ENCODE data around the gene CASQ2.

Gene CASQ2

DNA sequence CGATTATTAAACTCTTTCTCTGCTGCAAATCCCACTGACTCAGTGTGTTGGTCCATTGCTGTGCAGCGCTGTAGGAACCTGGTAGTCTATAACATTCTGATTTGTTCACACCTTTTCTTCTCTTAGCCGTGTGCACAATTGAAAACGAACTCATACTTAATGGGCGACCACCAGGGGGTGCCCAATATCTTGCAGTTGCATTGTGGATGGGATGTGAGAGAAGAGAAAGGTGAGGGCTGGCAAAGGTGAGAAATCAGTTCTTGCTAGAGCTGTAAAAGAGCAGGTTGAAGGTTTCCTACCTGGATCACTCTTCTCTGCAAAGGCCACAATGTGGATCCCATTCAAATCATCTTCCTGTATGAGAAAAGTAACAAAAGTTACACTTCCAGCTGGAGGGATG is 51.0 kb downstream of the CASQ2 start:
- Histone ChIP-seq H3K27ac (ENCODE audit: insufficient read depth in 1 of 2, low read depth in 1 of 2, low read length in 2 of 2, poor library complexity in 1 of 2, severe bottlenecking in 2 of 2) (no peak overlapping the region), H3K9me3 (ENCODE audit: control extremely low read depth in 1 of 5, control insufficient read depth in 4 of 5, insufficient read depth in 2 of 5, low read depth in 1 of 5, low read length in 4 of 5) (no peaks in the 10 kb centered on the region), H3K36me3 (ENCODE audit: control insufficient read depth in 4 of 4, insufficient read depth in 4 of 4, low read length in 3 of 4) (no peaks in the 10 kb centered on the region), H3K4me3 (ENCODE audit: control insufficient read depth in 1 of 7, extremely low read depth in 1 of 7, insufficient read depth in 4 of 7, low read depth in 2 of 7, low read length in 6 of 7) (no peak overlapping the region), H3K27me3 (replicated peaks in 2 of 5; ENCODE audit: control insufficient read depth in 4 of 5, insufficient read depth in 5 of 5, low read length in 4 of 5) (no peaks in the 10 kb centered on the region), H3K4me1 (ENCODE audit: control extremely low read depth in 1 of 4, control insufficient read depth in 4 of 4, insufficient read depth in 4 of 4, low read length in 3 of 4) (no peaks in the 10 kb centered on the region)
- 100% methylated on average over 2 of the region's 5 CpGs for WGBS (ENCODE audit: insufficient coverage)
- ChIA-PET POLR2A (no interaction called here), CTCF (interaction anchor here (0.7 to 2.2 kb wide), 13 partner anchors 9 to 302 kb away, joined by 3 to 12 read pairs (median 4); no protein-coding TSS in a partner anchor)
- DNase-seq: peak; percentile 37 to 61 (median 58)

DNA sequence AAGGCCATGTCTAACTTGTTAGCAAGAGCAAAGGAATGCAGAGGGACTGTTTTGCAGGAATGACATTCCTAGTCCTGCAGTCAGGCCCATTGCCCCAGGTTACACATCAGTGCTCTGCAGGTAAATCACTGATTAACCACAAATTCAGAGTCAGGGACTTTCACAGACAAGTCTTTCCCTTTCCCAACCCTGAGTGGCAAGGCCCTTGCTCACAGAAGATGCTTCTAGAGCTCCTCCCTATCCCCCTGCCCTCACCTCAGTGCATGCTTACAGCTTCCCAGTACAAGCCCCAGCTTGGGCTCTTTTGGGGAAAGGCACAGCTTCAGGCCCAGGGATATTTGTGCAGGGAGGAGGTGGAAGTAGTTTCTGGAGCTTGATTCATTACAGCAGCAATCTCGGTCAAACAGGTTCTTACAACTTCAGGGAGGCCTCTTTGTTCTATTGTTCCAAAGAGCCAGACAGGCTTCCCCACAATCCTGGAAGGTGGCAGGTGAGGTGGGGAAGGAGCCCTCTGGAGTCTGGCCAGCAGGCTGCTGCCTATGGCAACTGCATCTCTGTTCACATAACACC is 53.9 kb downstream of the CASQ2 start:
- DNase-seq: no peak
- H3K4me1 ChIP-seq (ENCODE audit: control extremely low read depth in 1 of 4, control insufficient read depth in 4 of 4, insufficient read depth in 4 of 4, low read length in 3 of 4): no peaks in the 10 kb centered on the region
- WGBS (ENCODE audit: insufficient coverage): no CpG with 5 or more reads among the region's 1 CpG
- H3K27ac ChIP-seq (ENCODE audit: insufficient read depth in 1 of 2, low read depth in 1 of 2, low read length in 2 of 2, poor library complexity in 1 of 2, severe bottlenecking in 2 of 2): no peak overlapping the region
- POLR2A ChIA-PET: no interaction called here
- H3K36me3 ChIP-seq (ENCODE audit: control insufficient read depth in 4 of 4, insufficient read depth in 4 of 4, low read length in 3 of 4): no peaks in the 10 kb centered on the region
- CTCF ChIA-PET: interaction anchor here (1.0 to 3.5 kb wide), 6 partner anchors 10 to 106 kb away, joined by 3 to 15 read pairs (median 3); no protein-coding TSS in a partner anchor
- H3K9me3 ChIP-seq (ENCODE audit: control extremely low read depth in 1 of 5, control insufficient read depth in 4 of 5, insufficient read depth in 2 of 5, low read depth in 1 of 5, low read length in 4 of 5): no peaks in the 10 kb centered on the region
- H3K4me3 ChIP-seq (ENCODE audit: control insufficient read depth in 1 of 7, extremely low read depth in 1 of 7, insufficient read depth in 4 of 7, low read depth in 2 of 7, low read length in 6 of 7): no peak overlapping the region
- H3K27me3 ChIP-seq (replicated peaks in 2 of 5; ENCODE audit: control insufficient read depth in 4 of 5, insufficient read depth in 5 of 5, low read length in 4 of 5): no peaks in the 10 kb centered on the region

- H3K36me3 ChIP-seq (ENCODE audit: control insufficient read depth in 4 of 4, insufficient read depth in 4 of 4, low read length in 3 of 4): no peaks in the 10 kb centered on the region
- 96% methylated on average over 3 of the region's 5 CpGs for WGBS (ENCODE audit: insufficient coverage)
- H3K4me3 ChIP-seq (ENCODE audit: control insufficient read depth in 1 of 7, extremely low read depth in 1 of 7, insufficient read depth in 4 of 7, low read depth in 2 of 7, low read length in 6 of 7): no peak overlapping the region
- POLR2A ChIA-PET: no interaction called here
- CTCF ChIA-PET: interaction anchor here (1.0 to 3.5 kb wide), 5 partner anchors 9 to 270 kb away, joined by 3 to 15 read pairs (median 4); no protein-coding TSS in a partner anchor
- DNase-seq: no peak
- H3K9me3 ChIP-seq (ENCODE audit: control extremely low read depth in 1 of 5, control insufficient read depth in 4 of 5, insufficient read depth in 2 of 5, low read depth in 1 of 5, low read length in 4 of 5): no peaks in the 10 kb centered on the region
- no peaks in the 10 kb centered on the region for H3K27me3 ChIP-seq (replicated peaks in 2 of 5; ENCODE audit: control insufficient read depth in 4 of 5, insufficient read depth in 5 of 5, low read length in 4 of 5)
- no peaks in the 10 kb centered on the region for H3K4me1 ChIP-seq (ENCODE audit: control extremely low read depth in 1 of 4, control insufficient read depth in 4 of 4, insufficient read depth in 4 of 4, low read length in 3 of 4)
- H3K27ac ChIP-seq (ENCODE audit: insufficient read depth in 1 of 2, low read depth in 1 of 2, low read length in 2 of 2, poor library complexity in 1 of 2, severe bottlenecking in 2 of 2): no peak overlapping the region
These were observed 54.6 kb downstream of the CASQ2 start for GRCh38 chr1:115713906-115714305.

DNA sequence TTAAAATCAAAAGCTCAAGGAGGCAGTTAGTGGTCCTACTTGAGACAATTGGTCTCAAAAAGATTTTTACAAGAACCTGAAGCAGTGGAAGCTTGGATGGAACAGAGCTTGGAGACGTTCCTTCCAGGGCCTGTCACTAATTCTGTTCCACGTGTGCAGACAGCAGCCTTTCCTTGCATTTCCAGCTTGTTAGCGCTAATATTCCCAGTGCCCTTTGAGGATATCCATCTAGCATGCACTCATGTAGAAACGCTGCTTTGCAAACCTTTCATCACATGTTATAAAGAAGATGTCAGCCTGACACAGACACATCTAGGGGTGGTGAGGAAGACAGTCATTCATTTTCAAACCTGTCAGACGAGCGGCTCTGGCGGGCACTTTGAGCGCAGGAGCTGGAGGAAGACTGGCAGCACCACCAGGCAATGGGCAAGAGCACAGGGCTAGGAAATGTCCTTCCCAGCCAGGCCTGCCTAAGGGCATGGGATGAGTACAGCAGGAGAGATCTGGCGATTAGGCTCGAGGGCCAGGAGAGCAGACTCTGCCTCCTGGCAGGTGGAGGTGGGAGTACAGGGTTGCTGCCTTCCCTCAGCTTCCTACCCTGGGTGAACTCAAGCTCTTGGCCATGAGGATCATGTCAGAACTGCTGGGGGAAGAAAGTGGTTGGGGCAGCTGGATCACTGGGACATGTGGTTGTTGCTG is 55.5 kb downstream of the CASQ2 start:
- H3K4me3 ChIP-seq (ENCODE audit: control insufficient read depth in 1 of 7, extremely low read depth in 1 of 7, insufficient read depth in 4 of 7, low read depth in 2 of 7, low read length in 6 of 7): no peak overlapping the region
- ChIA-PET POLR2A (no interaction called here), CTCF (interaction anchor here (0.5 to 3.5 kb wide), 9 partner anchors 8 to 271 kb away, joined by 3 to 15 read pairs (median 4); no protein-coding TSS in a partner anchor)
- H3K4me1 ChIP-seq (ENCODE audit: control extremely low read depth in 1 of 4, control insufficient read depth in 4 of 4, insufficient read depth in 4 of 4, low read length in 3 of 4): no peaks in the 10 kb centered on the region
- H3K27ac ChIP-seq (ENCODE audit: insufficient read depth in 1 of 2, low read depth in 1 of 2, low read length in 2 of 2, poor library complexity in 1 of 2, severe bottlenecking in 2 of 2): no peak overlapping the region
- no peaks in the 10 kb centered on the region for H3K36me3 ChIP-seq (ENCODE audit: control insufficient read depth in 4 of 4, insufficient read depth in 4 of 4, low read length in 3 of 4)
- H3K27me3 ChIP-seq (replicated peaks in 2 of 5; ENCODE audit: control insufficient read depth in 4 of 5, insufficient read depth in 5 of 5, low read length in 4 of 5): no peaks in the 10 kb centered on the region
- 93% methylated on average over 10 of the region's 10 CpGs for WGBS (ENCODE audit: insufficient coverage)
- no peak for DNase-seq
- no peaks in the 10 kb centered on the region for H3K9me3 ChIP-seq (ENCODE audit: control extremely low read depth in 1 of 5, control insufficient read depth in 4 of 5, insufficient read depth in 2 of 5, low read depth in 1 of 5, low read length in 4 of 5)

- CTCF ChIA-PET: interaction anchor here (0.9 to 2.6 kb wide), 4 partner anchors 8 to 270 kb away, joined by 3 to 10 read pairs (median 4); no protein-coding TSS in a partner anchor
These were observed 57.5 kb downstream of the CASQ2 start for GRCh38 chr1:115710859-115711624.

GRCh38 chr1:115706587-115707425 is 61.7 kb downstream of the CASQ2 start:
- POLR2A ChIA-PET: interaction anchor here (0.6 kb wide), 1 partner anchor 287 kb away, joined by 3 read pairs; no protein-coding TSS in a partner anchor
- DNase-seq: peak; percentile 43 to 76 (median 71)
- Histone ChIP-seq H3K27me3 (replicated peaks in 2 of 5; ENCODE audit: control insufficient read depth in 4 of 5, insufficient read depth in 5 of 5, low read length in 4 of 5) (no peaks in the 10 kb centered on the region), H3K27ac (ENCODE audit: insufficient read depth in 1 of 2, low read depth in 1 of 2, low read length in 2 of 2, poor library complexity in 1 of 2, severe bottlenecking in 2 of 2) (no peak overlapping the region), H3K4me3 (ENCODE audit: control insufficient read depth in 1 of 7, extremely low read depth in 1 of 7, insufficient read depth in 4 of 7, low read depth in 2 of 7, low read length in 6 of 7) (no peak overlapping the region), H3K36me3 (ENCODE audit: control insufficient read depth in 4 of 4, insufficient read depth in 4 of 4, low read length in 3 of 4) (no peaks in the 10 kb centered on the region), H3K9me3 (ENCODE audit: control extremely low read depth in 1 of 5, control insufficient read depth in 4 of 5, insufficient read depth in 2 of 5, low read depth in 1 of 5, low read length in 4 of 5) (no peaks in the 10 kb centered on the region), H3K4me1 (ENCODE audit: control extremely low read depth in 1 of 4, control insufficient read depth in 4 of 4, insufficient read depth in 4 of 4, low read length in 3 of 4) (no peaks in the 10 kb centered on the region)
- WGBS (ENCODE audit: insufficient coverage): 64% methylated on average over 2 of the region's 8 CpGs
- CTCF ChIA-PET: interaction anchor here (0.6 to 5.1 kb wide), 29 partner anchors 8 to 1089 kb away, joined by 3 to 46 read pairs (median 4); no protein-coding TSS in a partner anchor

More at GRCh38 chr1:115710859-115711624, 57.5 kb downstream of the CASQ2 start:
- Histone ChIP-seq H3K36me3 (ENCODE audit: control insufficient read depth in 4 of 4, insufficient read depth in 4 of 4, low read length in 3 of 4) (no peaks in the 10 kb centered on the region), H3K27ac (ENCODE audit: insufficient read depth in 1 of 2, low read depth in 1 of 2, low read length in 2 of 2, poor library complexity in 1 of 2, severe bottlenecking in 2 of 2) (no peak overlapping the region), H3K27me3 (replicated peaks in 2 of 5; ENCODE audit: control insufficient read depth in 4 of 5, insufficient read depth in 5 of 5, low read length in 4 of 5) (no peaks in the 10 kb centered on the region), H3K4me3 (ENCODE audit: control insufficient read depth in 1 of 7, extremely low read depth in 1 of 7, insufficient read depth in 4 of 7, low read depth in 2 of 7, low read length in 6 of 7) (no peak overlapping the region), H3K4me1 (ENCODE audit: control extremely low read depth in 1 of 4, control insufficient read depth in 4 of 4, insufficient read depth in 4 of 4, low read length in 3 of 4) (no peaks in the 10 kb centered on the region), H3K9me3 (ENCODE audit: control extremely low read depth in 1 of 5, control insufficient read depth in 4 of 5, insufficient read depth in 2 of 5, low read depth in 1 of 5, low read length in 4 of 5) (no peaks in the 10 kb centered on the region)
- POLR2A ChIA-PET: no interaction called here
- WGBS (ENCODE audit: insufficient coverage): 82% methylated on average over 7 of the region's 9 CpGs
- DNase-seq: no peak
